Thoracic aorta (tissue), 2 donors: ENCODE measurements around the gene CBFA2T3. TPM values are rescaled to one million over a fixed set of nuclear protein-coding genes. Genes with fewer than 3 reads are reported as not detected.

Experiments used
- ATAC-seq: fragments of 150-250 bp; one replicate; pipeline ENCODE4 v1.8.0; 2017; ENCODE audit warnings: low read depth; ENCODE audit not compliant: insufficient number of reproducible peaks, low FRiP score
- DNase-seq: peaks from one replicate; pipeline ENCODE4 v3.0.0-alpha.2; 2020; ENCODE audit warnings: low spot score
- H3K27ac ChIP-seq, 2 donors: fragments of 200-600 bp; sonication (generic); 1 replicate in 1 of 2; 2 replicates in 1 of 2; pipeline ENCODE4 v1.5.1; 2016; ENCODE audit warnings: mild to moderate bottlenecking in 2 of 2, moderate library complexity in 2 of 2
- H3K27me3 ChIP-seq: fragments of 200-600 bp; sonication (generic); replicated peaks from 2 replicates; pipeline ENCODE4 v1.6.0; 2016; ENCODE audit warnings: mild to moderate bottlenecking; ENCODE audit not compliant: insufficient read depth
- H3K36me3 ChIP-seq: fragments of 200-600 bp; sonication (generic); one replicate; pipeline ENCODE4 v1.5.1; 2016
- H3K4me1 ChIP-seq, 2 donors: fragments of 200-600 bp; sonication (generic); 1 replicate in 1 of 2; 2 replicates in 1 of 2; pipeline versions ENCODE4 v1.5.1 to v1.6.0; 2016; ENCODE audit warnings: low read depth in 2 of 2, mild to moderate bottlenecking in 1 of 2; ENCODE audit not compliant: control insufficient read depth in 1 of 2
- H3K4me3 ChIP-seq: fragments of 200-600 bp; sonication (generic); 2 replicates; pipeline ENCODE4 v1.5.1; 2016; ENCODE audit warnings: mild to moderate bottlenecking
- H3K9me3 ChIP-seq: fragments of 200-600 bp; sonication (generic); 2 replicates; pipeline ENCODE4 v1.5.1; 2016
- total RNA-seq, 2 donors: library from RNA; depleted of rRNA; stranded (reverse); fragments of >200 nt; gene quantifications; one replicate each; pipeline versions ENCODE4 v1.1.0 to v1.2.3, GENCODE V29; 2016
- TF ChIP-seq, protein P1 (sequence below): fragments of 200-600 bp; sonication (generic); IDR thresholded peaks from one replicate; pipeline ENCODE4 v1.5.1; 2019; ENCODE audit warnings: antibody characterized with exemption

Gene CBFA2T3
- total RNA-seq, 2 donors from 2014 or later, result 3.9 to 6.6 TPM

DNA sequence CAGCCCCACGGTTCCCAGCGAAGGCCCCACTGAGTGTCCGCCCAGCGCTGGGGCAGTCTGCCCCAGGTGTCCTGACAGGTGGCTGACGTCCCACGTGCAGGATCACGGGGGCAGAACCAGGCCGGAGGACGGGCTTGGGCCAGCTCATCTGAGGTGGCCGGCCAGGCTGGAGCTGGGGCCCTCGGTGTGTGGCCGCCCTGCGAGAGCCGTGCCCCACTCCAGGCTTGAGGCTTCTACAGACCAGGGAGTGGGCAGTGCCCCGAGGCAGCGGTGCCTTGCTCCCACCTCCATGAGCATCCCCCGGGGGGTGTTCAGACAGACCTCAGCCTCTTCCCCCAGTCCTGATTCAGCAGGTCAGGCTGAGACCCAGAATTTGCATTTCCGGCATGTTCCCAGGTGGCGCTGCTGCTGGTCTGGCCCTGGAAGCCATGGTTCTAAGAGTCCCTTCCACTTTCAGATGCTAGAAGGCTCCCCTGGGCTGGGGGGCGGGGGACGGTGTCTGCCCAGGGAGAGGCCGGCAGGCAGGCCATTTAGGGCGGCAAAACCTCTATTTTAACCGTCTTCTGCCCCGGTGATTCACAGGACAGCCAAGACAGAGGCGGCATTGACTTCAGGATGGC, 75.2 kb downstream of the CBFA2T3 start:
- Histone ChIP-seq H3K9me3 (no peaks in the 10 kb centered on the region), H3K27ac (no peak overlapping the region), H3K4me3 (no peak overlapping the region), H3K27me3 (no peaks in the 10 kb centered on the region), H3K36me3 (no peaks in the 10 kb centered on the region), H3K4me1 (no peaks in the 10 kb centered on the region)
- no peak for ATAC-seq
- TF ChIP-seq, protein P1, sequence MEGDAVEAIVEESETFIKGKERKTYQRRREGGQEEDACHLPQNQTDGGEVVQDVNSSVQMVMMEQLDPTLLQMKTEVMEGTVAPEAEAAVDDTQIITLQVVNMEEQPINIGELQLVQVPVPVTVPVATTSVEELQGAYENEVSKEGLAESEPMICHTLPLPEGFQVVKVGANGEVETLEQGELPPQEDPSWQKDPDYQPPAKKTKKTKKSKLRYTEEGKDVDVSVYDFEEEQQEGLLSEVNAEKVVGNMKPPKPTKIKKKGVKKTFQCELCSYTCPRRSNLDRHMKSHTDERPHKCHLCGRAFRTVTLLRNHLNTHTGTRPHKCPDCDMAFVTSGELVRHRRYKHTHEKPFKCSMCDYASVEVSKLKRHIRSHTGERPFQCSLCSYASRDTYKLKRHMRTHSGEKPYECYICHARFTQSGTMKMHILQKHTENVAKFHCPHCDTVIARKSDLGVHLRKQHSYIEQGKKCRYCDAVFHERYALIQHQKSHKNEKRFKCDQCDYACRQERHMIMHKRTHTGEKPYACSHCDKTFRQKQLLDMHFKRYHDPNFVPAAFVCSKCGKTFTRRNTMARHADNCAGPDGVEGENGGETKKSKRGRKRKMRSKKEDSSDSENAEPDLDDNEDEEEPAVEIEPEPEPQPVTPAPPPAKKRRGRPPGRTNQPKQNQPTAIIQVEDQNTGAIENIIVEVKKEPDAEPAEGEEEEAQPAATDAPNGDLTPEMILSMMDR, result no peak
- no peak for DNase-seq

DNA sequence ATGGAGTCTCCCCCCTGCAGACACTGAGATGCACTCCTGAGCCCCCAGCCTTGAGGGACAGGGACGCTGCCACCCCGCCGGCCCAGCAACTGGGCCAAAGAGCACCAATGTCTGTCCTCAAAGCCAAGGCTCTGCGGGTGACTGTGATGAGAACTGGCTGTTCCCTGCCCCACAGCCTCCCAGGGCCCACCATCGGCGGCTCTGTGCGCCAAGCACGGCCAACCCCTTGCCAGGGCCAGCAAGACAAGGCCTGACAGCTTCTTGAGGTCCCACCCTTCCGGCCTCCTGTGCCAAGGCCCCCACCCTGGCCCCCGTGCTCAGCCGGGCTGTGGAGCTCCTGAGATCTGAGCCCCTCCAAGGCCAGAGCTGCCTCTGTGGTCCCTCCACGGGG, 76.3 kb downstream of the CBFA2T3 start:
- H3K27ac ChIP-seq, result no peak overlapping the region
- no peaks in the 10 kb centered on the region for H3K36me3 ChIP-seq
- ATAC-seq (no peak), DNase-seq (no peak)
- H3K4me1 ChIP-seq, result no peaks in the 10 kb centered on the region
- no peak overlapping the region for H3K4me3 ChIP-seq
- TF ChIP-seq, protein P1, result no peak
- H3K27me3 ChIP-seq, result no peaks in the 10 kb centered on the region
- no peaks in the 10 kb centered on the region for H3K9me3 ChIP-seq

- Histone ChIP-seq H3K27ac (no peak overlapping the region), H3K9me3 (no peaks in the 10 kb centered on the region), H3K36me3 (no peaks in the 10 kb centered on the region), H3K4me1 (no peaks in the 10 kb centered on the region), H3K4me3 (no peak overlapping the region), H3K27me3 (no peaks in the 10 kb centered on the region)
- TF ChIP-seq, protein P1, result no peak
- DNase-seq (no peak), ATAC-seq (no peak)
Observed at GRCh38 chr16:88899901-88900661, 76.9 kb downstream of the CBFA2T3 start.

GRCh38 chr16:88897696-88898425, 79.1 kb downstream of the CBFA2T3 start:
- DNase-seq (no peak), ATAC-seq (no peak)
- Histone ChIP-seq H3K4me1 (no peaks in the 10 kb centered on the region), H3K4me3 (no peak overlapping the region), H3K27ac (no peak overlapping the region), H3K27me3 (no peaks in the 10 kb centered on the region), H3K9me3 (no peaks in the 10 kb centered on the region), H3K36me3 (no peaks in the 10 kb centered on the region)
- TF ChIP-seq, protein P1, result no peak
